ENCODE data around the gene SETX. TPM values are rescaled to one million over a fixed set of nuclear protein-coding genes. Genes with fewer than 3 reads are reported as not detected.
A peak's percentile ranks its signal among the peaks of the same experiment; 100 is the strongest.

SETX gene
- total RNA-seq, 1 donor from 2014 or later = 47.2 TPM

DNA sequence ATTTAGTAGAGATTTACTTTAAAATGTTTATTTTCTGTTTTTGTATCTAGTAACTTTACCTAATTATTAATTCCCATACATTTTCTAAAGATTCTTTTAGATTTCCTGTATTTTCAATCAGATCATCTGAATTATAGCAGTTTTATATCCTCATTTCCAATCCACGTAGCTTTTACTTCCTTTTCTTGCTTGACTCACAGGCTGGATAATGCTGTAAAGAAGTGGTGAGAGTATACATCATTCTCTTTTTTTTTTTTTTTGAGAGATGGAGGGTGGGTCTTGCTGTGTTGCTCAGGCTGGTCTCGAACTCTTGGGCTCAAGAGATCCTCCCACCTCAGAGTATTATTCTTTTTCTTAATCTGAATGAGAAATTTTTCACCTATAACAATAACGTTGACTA lies 11.2 kb upstream of the SETX start:
- no peak for DNase-seq (ENCODE audit: low spot score, unreplicated experiment)
- Mint-ChIP-seq H3K27ac (no peak overlapping the region), H3K4me1 (ENCODE audit: low read depth) (no peaks in the 10 kb centered on the region), H3K4me3 (ENCODE audit: low read depth) (no peak overlapping the region), H3K9me3 (ENCODE audit: low read depth) (no peaks in the 10 kb centered on the region), H3K36me3 (ENCODE audit: insufficient read depth) (no peaks in the 10 kb centered on the region), H3K27me3 (no peaks in the 10 kb centered on the region)
- TF ChIP-seq, protein P1, sequence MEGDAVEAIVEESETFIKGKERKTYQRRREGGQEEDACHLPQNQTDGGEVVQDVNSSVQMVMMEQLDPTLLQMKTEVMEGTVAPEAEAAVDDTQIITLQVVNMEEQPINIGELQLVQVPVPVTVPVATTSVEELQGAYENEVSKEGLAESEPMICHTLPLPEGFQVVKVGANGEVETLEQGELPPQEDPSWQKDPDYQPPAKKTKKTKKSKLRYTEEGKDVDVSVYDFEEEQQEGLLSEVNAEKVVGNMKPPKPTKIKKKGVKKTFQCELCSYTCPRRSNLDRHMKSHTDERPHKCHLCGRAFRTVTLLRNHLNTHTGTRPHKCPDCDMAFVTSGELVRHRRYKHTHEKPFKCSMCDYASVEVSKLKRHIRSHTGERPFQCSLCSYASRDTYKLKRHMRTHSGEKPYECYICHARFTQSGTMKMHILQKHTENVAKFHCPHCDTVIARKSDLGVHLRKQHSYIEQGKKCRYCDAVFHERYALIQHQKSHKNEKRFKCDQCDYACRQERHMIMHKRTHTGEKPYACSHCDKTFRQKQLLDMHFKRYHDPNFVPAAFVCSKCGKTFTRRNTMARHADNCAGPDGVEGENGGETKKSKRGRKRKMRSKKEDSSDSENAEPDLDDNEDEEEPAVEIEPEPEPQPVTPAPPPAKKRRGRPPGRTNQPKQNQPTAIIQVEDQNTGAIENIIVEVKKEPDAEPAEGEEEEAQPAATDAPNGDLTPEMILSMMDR (IDR thresholded peaks at IDR 0.05; ENCODE audit: unreplicated experiment) = no peak

DNA sequence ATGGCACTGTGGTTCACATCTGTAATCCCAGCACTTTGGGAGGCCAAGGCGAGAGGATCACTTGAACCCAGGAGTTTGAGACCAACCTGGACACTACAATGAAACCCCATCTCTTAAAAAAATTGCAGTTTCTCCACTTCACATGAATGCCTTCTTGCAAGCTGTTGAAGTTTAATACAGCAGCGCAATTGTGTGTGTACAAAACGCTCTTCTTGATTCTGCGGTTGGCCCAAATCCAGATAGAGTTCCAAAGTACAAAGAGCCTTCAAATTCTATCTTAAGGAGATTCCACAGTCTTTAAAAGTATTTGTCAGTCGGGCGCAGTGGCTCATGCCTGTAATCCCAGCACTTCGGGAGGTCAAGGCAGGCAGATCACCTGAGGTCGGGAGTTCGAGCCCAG lies 9.3 kb upstream of the SETX start:
- Mint-ChIP-seq H3K36me3 (ENCODE audit: insufficient read depth) (no peaks in the 10 kb centered on the region), H3K27me3 (no peaks in the 10 kb centered on the region), H3K4me1 (ENCODE audit: low read depth) (no peaks in the 10 kb centered on the region), H3K4me3 (ENCODE audit: low read depth) (no peak overlapping the region), H3K9me3 (ENCODE audit: low read depth) (no peaks in the 10 kb centered on the region), H3K27ac (no peak overlapping the region)
- DNase-seq (ENCODE audit: low spot score, unreplicated experiment) = no peak
- TF ChIP-seq, protein P1 (IDR thresholded peaks at IDR 0.05; ENCODE audit: unreplicated experiment) = no peak

DNA sequence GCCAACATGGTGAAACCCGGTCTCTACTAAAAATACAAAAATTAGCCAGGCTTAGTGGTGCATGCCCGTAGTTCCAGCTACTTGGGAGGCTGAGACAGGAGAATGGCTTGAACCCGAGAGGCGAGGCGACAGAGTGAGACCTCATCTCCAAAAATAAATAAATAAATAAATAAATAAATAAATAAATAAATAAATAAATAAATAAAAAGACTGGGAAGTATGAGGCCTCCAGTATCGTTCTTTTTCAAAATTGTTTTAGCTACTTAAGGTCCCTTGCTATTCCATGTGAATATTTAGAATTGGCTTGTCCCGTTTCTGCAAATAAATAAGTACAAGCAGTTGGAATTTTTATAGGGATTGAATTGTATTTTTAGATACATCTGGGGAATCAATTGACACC lies 3.0 kb upstream of the SETX start:
- Mint-ChIP-seq H3K27me3 (no peaks in the 10 kb centered on the region), H3K36me3 (ENCODE audit: insufficient read depth) (peaks cover 7% of the 10 kb centered on the region), H3K4me1 (ENCODE audit: low read depth) (peaks cover 12% of the 10 kb centered on the region), H3K4me3 (ENCODE audit: low read depth) (no peak overlapping the region), H3K9me3 (ENCODE audit: low read depth) (no peaks in the 10 kb centered on the region), H3K27ac (no peak overlapping the region)
- TF ChIP-seq, protein P1 (IDR thresholded peaks at IDR 0.05; ENCODE audit: unreplicated experiment) = no peak
- no peak for DNase-seq (ENCODE audit: low spot score, unreplicated experiment)

DNA sequence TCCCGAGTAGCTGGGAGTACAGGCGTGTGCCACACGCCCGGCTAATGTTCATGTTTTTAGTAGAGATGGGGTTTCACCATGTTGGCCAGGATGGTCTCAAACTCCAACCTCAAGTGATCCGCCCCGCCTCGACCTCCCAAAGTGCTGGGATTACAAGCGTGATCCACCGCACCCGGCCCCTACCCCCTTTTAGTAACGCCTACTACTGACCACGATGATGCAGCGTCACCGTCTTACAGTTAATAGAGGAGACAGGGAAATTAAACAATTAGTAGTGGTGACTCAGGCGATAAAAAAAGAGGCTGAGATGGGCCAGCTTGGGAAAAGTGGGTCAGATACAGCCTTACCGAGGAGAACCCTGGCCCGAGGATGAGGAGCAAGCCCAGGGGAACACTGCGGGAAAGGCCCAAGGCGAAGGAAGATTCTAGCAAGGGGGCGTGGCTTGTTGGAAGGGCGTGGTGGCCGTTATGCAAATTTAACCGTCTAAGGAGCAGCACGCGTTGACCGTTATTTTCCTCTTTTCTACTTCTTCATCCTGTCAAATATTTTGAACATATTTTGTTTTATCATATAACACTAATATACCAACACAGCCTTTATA lies 1.6 kb upstream of the SETX start:
- no peaks in the 10 kb centered on the region for H3K9me3 Mint-ChIP-seq (ENCODE audit: low read depth)
- DNase-seq (ENCODE audit: low spot score, unreplicated experiment) = no peak
- peak overlapping the region; percentile 24 for H3K4me3 Mint-ChIP-seq (ENCODE audit: low read depth)
- TF ChIP-seq, protein P1 (IDR thresholded peaks at IDR 0.05; ENCODE audit: unreplicated experiment) = no peak
- peaks cover 14% of the 10 kb centered on the region for H3K36me3 Mint-ChIP-seq (ENCODE audit: insufficient read depth)
- no peaks in the 10 kb centered on the region for H3K27me3 Mint-ChIP-seq
- H3K27ac Mint-ChIP-seq = peak overlapping the region; percentile 22
- peaks cover 19% of the 10 kb centered on the region for H3K4me1 Mint-ChIP-seq (ENCODE audit: low read depth)

DNA sequence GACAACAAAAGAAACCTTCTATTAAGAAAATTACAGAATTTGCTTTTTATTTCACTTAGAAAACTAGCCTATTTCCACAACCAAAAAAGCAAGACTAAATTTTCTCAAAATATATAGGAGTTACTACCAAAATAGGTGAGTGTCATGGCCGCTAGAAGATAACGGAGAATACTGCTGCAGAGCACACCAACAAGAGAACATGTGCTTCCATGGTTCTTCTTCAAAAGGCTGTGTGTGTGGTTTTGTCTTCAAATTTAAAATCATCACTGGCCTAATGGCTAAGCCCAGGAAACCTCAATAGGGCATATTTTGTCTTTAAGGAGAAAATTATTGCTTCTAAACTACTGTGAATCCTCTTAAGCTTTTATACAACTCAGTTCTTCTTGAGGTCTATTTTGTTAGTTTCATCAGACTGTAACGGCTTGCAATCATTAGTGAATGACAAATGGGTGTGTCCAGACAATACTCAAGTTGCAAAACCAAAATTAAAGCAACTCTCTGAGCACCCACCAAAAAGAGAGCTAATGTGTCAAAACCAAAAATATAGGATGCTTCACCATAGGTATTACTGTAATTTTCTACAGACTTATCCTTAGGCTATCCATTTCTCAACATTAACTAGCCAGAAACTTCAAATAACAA lies 3.3 kb downstream of the SETX start:
- Mint-ChIP-seq H3K27me3 (no peaks in the 10 kb centered on the region), H3K36me3 (ENCODE audit: insufficient read depth) (peaks cover 23% of the 10 kb centered on the region), H3K27ac (peak overlapping the region; percentile 9), H3K4me3 (ENCODE audit: low read depth) (no peak overlapping the region), H3K9me3 (ENCODE audit: low read depth) (no peaks in the 10 kb centered on the region), H3K4me1 (ENCODE audit: low read depth) (peaks cover 19% of the 10 kb centered on the region)
- DNase-seq (ENCODE audit: low spot score, unreplicated experiment) = no peak
- TF ChIP-seq, protein P1 (IDR thresholded peaks at IDR 0.05; ENCODE audit: unreplicated experiment) = no peak
